GM18526 (cell line): ENCODE data around the gene SV2B.

Experiments used
- POLR2A ChIP-seq: IDR thresholded peaks from 3 replicates; pipeline ENCODE4 v1.6.1; 2011; ENCODE audit not compliant: insufficient read length; ENCODE audit errors: extremely low read depth

SV2B gene

DNA sequence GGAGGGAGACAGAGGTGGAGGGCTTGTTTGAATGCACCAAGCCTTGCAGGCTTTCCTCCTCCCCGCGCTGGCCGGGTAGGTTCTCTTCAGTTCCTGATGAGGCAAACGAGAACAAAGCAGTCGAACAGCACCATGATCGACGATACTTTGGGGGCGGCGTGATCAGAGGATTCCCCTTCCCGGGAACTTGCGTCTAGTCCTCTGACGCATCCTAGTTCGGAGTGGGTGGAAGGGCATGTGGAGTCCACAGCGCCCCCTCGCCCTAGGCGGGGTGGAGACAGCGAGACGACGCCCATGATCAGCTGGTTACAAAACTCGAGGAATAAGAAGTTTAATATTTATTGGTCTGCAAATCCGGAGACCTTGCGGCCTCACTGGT lies 452 bp upstream of the SV2B start:
- no peak for TF ChIP-seq POLR2A

GRCh38 chr15:91100814-91101607 lies 954 bp downstream of the SV2B start:
- TF ChIP-seq POLR2A: no peak

GRCh38 chr15:91101608-91101920 lies 1.5 kb downstream of the SV2B start:
- no peak for TF ChIP-seq POLR2A

GRCh38 chr15:91102546-91103330 lies 2.7 kb downstream of the SV2B start:
- TF ChIP-seq POLR2A: no peak

- no peak for TF ChIP-seq POLR2A
Measured at GRCh38 chr15:91104111-91104510, 4.1 kb downstream of the SV2B start.

GRCh38 chr15:91108421-91108820 lies 8.4 kb downstream of the SV2B start:
- TF ChIP-seq POLR2A: no peak

DNA sequence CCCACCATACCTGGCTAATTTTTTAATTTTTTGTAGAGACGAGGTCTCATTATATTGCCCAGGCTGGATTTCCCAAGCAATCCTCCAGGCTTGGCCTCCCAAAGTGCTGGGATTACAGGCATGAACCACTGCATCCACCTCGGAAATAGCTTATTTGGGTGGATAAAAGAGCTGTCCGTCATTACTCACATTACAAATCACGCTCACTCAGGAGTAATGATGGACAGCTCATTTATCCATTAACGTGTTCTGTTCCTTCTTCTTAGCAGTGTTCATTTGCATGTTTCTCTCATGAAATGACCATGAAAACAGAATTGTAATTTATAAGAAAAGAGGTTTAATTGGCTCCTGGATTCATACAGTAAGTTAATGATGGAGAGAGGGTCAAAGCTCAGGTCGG lies 9.8 kb downstream of the SV2B start:
- TF ChIP-seq POLR2A: no peak

GRCh38 chr15:91110407-91110806 lies 10.3 kb downstream of the SV2B start:
- no peak for TF ChIP-seq POLR2A

DNA sequence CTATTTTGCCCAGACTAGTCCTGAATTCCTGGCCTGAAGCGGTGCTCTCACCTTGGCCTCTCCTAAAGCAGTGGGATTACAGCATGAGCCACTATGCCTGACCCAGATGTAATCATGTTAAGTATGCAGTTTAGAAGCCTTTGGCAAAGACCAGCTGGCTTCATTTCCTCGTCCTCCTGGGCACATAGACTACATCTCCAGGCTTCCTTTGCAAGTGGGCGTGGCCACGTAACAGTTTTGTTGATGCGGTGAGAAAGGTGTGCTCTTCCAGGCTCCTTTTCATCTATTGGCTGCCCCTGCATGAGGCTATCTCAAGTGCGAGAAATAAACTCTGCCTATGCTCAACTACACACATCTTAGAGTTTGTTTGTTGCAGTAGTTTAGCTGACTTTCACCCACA lies 13.0 kb downstream of the SV2B start:
- no peak for TF ChIP-seq POLR2A

DNA sequence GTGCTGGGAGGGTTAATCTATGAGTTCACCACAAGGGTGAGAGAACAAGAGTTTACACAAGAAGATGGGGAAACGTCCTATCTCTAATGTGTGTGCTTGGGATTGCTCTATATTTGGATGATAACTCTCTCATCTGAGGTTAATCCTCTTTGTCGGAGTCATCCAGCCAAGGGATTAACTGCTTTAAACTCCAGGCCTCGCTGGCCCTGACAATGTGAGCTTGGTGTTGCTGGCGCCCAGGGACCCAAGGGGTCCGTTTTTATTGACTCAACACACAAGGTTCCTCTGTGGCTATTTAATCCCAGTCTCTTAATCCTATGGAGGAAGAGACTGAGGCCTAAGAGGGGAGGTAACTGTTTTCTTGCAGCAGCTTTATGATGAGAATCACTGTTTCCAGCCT lies 14.2 kb downstream of the SV2B start:
- no peak for TF ChIP-seq POLR2A

- TF ChIP-seq POLR2A: no peak
Measured at GRCh38 chr15:91116113-91117067, 16.3 kb downstream of the SV2B start.

- TF ChIP-seq POLR2A: no peak
Measured at GRCh38 chr15:91117375-91117774, 17.3 kb downstream of the SV2B start.

GRCh38 chr15:91118817-91119590 lies 18.9 kb downstream of the SV2B start:
- no peak for TF ChIP-seq POLR2A

DNA sequence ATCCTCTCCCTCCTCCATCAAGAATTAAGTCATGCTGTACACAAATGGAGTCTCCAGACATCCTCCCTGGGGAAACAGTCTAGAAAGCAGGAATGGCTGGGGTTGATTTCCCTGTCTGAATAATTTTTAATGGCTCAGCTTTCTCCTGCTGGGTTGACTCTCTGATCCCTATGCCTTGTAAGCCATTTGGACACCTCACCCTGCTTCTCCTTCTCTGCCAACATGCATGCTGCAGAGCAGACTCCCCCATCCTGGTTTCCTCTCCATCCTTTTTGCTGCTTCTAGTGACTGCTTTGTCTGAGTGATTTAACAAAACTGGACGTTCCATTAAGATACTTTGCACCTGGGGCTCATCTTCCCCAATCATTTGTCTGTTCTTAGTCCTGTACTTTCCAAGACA lies 22.2 kb downstream of the SV2B start:
- no peak for TF ChIP-seq POLR2A

DNA sequence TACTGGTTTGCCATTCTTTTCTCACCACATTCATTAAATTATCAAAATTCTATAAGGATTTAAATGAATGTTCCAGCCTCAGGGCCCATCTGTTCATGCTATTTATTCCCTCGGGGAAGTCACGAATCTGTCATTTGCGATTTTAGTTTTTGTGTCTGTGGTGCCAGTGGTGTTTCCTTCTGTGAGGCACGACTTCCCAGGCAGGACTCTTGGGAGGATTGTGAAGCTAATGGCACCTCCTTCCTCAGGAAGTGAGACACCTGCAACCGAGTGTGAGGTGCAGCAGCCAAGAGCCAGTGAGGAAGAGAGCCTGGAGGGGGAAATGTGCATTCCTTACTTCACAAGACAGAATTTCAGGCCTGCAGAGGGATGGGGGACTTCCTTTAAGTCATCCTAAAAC lies 24.1 kb downstream of the SV2B start:
- TF ChIP-seq POLR2A: no peak
